Embryonic facial prominence (tissue), 1 donor: ENCODE results near the gene SRCAP.
A peak's percentile ranks its signal among the peaks of the same experiment; 100 is the strongest.

Experiments used
- DNase-seq: peaks from one replicate; pipeline ENCODE4 v3.0.0-alpha.2; 2016; ENCODE audit errors: extremely low spot score

Gene SRCAP

DNA sequence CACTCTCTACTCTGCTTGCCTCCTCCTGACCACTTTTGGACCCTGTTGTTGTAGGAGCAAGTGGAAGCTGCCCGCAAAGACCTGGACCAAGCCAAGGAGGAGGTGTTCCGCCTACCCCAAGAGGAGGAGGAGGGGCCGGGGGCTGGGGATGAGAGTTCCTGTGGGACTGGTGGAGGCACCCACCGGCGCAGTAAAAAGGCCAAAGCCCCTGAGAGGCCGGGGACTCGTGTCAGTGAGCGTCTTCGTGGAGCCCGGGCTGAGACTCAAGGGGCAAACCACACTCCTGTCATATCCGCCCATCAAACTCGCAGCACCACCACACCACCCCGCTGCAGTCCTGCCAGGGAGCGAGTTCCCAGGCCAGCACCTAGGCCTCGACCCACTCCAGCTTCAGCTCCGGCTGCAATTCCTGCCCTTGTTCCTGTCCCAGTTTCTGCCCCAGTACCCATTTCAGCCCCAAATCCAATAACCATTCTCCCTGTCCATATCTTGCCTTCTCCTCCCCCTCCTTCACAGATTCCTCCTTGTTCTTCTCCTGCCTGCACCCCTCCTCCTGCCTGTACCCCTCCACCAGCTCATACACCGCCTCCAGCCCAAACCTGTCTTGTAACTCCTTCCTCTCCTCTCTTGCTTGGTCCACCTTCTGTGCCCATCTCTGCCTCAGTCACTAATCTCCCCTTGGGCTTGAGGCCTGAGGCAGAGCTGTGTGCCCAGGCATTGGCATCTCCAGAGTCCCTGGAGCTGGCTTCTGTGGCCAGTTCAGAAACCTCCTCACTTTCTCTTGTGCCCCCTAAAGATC lies 38.2 kb downstream of the SRCAP start:
- no peak for DNase-seq

DNA sequence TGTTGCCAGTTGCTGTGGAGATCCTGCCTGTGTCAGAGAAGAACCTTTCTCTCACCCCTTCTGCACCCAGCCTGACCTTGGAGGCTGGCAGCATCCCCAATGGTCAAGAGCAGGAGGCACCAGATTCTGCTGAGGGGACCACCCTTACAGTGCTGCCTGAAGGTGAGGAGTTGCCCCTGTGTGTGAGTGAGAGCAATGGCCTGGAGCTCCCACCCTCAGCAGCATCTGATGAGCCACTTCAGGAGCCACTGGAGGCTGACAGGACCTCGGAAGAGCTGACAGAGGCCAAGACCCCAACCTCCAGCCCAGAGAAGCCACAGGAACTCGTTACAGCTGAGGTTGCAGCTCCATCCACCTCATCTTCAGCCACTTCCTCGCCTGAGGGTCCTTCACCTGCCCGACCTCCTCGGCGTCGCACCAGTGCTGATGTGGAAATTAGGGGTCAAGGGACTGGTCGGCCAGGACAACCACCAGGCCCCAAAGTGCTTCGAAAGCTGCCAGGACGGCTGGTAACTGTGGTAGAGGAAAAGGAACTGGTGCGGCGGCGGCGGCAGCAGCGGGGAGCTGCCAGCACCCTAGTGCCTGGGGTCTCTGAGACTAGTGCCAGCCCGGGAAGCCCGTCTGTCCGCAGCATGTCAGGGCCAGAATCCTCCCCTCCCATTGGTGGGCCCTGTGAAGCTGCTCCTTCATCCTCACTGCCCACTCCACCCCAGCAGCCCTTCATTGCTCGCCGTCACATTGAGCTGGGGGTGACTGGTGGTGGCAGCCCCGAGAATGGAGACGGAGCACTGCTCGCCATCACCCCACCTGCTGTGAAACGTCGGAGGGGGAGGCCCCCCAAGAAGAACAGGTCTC lies 39.0 kb downstream of the SRCAP start:
- DNase-seq = no peak

DNA sequence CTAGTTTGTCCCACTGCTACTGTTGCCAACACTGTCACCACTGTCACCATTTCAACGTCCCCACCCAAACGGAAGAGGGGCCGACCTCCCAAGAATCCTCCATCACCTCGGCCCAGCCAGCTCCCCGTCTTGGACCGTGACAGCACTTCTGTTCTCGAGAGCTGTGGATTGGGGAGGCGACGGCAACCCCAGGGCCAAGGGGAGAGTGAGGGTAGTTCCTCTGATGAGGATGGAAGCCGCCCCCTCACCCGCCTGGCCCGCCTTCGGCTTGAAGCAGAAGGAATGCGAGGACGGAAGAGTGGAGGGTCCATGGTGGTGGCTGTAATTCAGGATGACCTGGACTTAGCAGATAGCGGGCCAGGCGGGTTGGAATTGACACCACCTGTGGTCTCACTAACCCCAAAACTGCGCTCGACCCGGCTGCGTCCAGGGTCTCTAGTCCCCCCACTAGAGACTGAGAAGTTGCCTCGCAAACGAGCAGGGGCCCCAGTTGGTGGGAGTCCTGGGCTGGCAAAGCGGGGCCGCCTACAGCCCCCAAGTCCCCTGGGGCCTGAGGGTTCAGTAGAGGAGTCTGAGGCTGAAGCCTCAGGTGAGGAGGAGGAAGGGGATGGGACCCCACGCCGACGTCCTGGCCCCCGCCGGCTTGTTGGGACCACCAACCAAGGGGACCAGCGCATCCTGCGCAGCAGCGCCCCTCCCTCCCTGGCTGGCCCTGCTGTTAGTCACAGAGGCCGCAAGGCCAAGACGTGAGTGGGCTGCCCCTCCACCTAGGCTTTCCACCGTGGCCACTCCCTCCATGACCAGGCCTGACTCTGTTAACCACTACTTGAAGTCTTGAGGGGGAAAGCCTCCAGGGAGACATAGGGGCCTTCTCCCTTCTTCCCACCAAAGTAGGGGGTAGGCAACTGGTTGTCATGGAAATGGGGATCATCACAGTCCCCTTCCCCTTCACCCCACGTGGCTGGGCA lies 40.3 kb downstream of the SRCAP start:
- DNase-seq = no peak

DNA sequence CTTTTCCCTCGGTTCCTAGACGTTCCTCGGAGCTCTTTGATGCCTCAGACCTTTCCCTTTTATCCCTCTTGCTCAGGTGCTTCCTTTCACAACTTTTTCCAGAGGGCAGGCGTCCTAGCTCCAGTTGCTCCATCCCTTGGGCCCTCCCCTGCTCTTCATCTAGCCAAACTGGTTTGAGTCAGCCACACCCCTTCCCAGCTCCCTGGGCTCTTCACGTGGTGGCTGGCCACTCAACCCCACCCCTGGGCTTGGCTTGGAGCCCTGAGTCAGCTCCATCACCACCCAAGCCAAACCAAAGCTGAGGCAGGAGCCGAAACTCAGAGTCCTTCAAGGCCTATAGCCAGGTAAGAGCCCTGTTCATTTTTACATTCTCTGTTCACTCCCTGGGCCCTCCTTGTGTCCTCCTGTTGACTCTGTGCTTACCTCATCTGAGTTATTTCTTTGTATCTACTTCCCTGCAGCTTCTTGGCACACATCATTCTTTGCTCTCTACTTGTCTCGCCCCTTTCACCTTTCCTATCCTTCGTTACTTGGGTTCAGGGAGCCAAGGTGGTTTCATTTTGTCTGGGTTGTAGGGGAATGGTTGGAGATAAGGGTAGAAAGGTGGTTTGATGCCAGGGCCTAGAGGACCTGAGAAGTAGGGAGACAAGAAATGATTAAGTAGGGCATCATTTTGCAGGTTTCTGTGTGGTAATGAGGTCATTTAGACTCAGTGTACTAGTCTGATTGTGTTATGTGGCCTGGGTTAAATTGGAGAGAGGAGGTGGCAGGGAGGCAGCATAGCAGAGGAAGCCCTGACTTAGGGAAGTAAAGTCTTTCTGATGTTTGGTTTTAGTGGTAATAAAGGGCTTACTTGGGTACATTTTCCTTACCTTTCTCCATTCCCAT lies 41.6 kb downstream of the SRCAP start:
- DNase-seq = no peak

DNA sequence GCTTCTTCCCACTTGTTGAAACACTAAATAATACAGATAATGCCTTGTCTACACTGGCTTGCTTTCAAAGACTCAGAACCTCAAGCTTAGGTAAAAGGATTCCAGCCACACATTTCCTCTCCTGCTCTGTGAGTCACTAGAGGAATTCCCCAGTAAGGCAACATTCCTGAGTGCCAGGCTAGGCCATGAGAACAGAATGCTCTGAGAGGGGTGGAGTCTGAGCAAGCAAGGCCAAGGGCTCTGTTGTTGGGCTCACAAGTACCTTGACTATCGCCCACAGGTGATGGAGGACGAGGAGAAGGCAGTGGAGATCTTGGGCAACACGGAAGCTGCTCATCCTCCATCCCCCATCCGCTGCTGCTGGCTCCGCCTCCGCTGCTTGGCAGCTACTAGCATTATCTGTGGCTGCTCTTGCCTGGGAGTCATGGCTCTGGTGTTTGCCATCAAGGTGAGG lies 42.5 kb downstream of the SRCAP start:
- DNase-seq = no peak

DNA sequence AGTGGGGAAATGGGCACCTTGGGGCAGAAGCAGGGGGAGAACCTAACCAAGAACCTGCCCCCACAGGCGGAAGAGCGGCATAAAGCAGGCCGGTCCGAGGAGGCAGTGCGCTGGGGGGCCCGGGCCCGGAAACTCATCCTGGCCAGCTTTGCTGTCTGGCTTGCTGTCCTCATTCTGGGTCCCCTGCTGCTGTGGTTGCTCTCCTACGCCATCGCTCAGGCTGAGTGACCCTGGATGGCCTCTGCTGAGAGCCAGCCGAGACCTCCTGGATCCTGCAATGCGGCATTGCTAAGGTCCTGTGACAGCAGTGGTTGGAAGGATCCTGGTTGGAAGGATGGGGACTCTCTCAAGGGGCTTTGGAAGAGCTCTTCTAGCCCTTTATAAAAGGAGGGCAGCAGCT lies 44.7 kb downstream of the SRCAP start:
- DNase-seq = no peak

DNA sequence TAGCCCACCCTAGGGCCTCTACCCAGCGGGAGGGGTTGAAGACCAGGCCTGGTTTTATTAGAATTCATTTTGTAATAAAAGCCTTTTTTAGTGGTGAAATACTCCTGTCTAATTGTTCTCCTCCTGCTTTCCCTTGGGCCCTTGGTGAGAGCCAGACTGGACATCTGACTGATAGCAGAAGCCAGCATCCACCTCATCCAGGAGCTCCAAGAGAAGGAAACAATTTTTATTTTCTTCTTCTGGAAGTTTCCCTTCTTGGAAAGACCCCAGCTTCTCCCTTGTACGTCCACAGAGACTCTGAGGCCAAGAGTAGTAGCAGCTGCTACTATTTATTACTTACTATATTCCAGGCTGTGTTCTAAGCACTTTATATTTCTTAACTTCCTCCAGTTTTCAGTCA lies 45.2 kb downstream of the SRCAP start:
- DNase-seq = no peak

DNA sequence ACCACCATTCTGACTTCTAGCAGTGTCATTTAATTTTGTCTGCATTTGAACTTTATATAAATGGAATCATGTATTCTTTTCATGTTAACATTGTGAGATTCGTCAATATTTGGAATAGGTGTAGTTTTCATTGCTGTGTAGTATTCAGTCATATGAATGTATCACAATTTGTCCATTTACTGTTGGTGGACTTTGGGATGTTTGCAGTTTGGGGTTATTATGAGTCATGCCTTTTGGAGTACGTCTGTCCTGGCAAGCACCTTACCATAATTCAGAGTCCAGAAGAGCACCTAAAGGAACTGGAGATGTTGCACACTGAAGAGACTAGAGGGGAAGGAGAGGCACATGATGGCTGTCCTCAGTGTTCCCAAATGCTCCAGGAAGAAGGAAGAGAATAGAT lies 46.1 kb downstream of the SRCAP start:
- DNase-seq = no peak

DNA sequence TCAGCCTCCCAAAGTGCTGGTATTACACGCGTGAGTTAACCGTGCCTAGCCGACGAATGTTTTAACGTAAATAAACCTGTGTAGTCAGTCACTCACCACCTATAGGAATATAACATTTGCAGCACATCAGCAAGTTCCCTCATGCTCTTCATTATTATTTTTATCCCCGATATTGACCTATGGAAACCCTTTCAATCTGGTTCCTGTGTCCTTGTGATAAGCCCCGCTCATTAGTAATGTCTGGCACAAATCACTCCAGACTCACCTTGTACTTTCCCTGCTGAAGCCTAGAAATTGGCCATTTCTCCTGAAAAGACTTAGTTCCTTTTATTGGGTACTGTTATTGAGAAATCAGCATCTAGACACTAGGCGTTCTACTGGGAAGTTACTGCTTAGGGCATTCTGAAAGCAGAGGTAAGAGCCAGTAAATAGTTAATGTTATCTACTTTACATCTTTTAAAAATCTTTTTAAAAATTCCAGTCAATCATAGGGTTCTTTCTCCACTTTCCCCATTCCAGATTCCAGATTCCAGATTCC lies 47.7 kb downstream of the SRCAP start:
- no peak for DNase-seq

DNA sequence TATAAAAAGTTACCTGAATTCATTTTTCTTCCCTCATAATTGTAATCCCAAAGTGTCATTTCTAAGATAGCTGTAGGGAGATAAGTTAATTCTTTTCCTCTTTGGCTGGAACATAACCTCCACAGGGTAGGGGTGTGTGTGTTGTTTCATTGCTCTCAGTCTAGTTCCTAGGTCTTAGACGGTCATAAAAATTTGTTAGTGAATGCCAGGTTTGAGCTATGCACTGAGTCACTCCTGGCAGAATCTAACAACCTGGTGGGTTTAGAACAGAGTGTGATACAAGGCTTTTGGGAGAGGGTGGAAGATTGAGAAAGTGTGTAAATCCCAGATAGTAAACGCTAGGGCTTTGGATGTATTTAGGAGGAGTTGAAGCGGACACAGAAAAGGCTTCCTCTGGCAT lies 48.4 kb downstream of the SRCAP start:
- no peak for DNase-seq

DNA sequence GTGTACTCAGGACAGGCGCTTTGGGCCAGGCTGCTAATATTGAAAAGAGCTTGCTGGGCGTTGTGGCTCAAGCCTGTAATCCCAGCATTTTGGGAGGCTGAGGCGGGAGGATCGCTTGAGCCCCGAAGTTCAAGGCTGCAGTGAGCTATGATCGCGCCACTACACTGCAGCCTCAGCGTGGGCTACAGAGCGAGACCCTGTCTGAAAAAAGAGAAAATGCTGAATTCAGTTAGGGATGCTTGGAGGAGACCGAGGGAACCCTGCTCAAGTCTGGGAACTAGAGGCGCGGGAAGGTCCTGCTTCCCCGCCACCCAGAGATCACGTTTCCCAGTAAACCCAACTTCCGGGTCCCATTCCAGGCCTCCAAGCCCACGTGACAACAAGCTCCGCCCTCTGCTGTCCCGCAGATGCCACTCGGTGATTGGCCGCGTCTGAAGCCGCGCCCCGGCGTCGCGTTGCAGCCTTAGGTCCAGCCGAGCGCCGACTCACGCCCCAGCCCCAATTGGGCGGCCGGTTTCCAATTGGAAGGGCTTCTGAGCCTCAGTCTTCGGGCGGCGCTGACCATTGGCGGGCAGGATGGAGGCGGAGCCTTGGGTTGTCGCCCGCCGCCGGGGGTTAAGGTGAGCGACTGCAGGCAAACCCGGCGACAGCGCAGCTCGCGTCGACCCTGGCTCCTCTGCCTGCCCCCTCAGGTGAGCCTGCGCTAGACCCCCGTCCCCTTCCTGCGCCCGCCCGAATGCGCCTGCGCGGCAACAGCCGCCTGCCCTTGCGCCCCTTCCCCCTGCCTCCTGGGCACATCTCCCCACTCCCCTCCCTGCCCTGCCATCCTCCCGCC lies 49.0 kb downstream of the SRCAP start, which contains the start of gene PHKG2:
Gene PHKG2 (plus strand): TSS at position 627 of the 835 bp plus-strand sequence. CDS start 396 bp downstream, outside the sequence.
- DNase-seq = peak; percentile 96

DNA sequence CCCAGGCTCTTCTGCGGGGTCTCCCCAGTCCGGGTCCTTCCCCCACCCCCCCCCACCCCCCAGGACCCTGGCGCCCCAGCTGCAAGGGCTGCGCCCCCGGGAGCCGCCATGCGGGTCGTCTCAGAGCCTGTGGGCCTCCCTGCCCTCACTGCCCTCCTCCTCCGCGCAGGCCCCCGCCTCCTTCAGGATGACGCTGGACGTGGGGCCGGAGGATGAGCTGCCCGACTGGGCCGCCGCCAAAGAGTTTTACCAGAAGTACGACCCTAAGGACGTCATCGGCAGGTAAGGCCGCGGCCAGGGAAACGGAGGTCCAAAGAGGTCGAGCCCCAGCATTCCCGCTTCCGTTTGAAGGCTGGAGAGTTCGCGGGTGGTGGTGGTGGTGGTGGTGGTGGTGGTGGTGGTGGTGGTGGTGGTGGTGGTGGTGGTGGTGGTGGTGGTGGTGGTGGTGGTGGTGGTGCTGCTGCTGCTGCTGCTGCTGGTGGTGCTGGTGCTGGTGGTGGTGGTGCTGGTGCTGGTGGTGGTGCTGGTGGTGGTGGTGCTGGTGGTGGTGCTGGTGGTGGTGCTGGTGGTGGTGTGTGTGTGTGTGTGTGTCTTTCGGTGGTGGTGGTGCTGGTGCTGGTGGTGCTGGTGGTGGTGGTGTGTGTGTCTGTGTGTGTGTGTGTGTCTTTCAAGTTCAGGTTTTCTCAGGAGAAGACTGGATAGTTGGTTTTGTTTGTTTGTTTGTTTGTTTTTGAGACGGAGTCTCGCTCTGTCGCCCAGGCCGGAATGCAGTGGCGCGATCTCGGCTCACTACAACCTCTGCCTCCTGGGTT lies 49.9 kb downstream of the SRCAP start:
- DNase-seq = no peak

DNA sequence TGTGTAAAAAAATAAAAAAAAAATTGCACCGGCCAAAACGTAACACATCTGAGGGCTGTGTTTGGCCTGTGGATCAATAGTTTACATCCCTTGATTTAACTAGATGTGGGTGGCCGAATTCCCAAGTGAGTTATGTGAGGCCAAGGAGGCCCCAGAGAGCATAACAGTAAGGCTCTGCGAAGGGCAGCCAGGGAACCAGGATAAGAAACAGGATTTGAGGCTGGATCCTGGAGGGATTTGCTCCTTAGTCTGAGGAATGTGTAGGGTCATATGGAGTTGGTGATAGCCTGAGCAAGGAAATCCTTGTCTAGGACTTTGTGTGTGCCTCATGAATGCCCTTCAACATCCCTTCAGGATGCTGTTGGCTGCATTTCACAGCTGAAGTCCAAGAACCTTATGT lies 51.2 kb downstream of the SRCAP start:
- DNase-seq = no peak

DNA sequence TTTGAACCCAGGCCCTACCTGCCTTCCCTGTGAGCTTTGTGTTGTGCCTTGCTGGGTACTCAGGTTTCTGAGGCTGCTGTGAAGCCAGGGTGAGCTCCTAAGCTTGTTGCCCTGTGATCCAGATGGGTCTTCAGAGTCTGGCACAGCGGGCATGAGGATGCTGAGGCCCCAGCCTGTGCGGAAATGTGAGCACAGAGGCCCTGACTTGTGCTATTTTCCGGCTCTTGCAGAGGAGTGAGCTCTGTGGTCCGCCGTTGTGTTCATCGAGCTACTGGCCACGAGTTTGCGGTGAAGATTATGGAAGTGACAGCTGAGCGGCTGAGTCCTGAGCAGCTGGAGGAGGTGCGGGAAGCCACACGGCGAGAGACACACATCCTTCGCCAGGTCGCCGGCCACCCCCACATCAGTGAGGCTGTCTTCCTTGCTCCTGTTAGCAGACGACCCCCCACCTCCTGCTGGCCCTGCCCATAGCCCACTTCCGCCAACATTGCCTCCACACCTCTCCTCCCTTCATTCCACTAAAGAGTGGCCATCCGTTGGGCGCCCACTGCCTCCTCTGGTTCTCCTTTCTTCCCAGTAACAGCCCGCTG lies 52.0 kb downstream of the SRCAP start:
- no peak for DNase-seq

DNA sequence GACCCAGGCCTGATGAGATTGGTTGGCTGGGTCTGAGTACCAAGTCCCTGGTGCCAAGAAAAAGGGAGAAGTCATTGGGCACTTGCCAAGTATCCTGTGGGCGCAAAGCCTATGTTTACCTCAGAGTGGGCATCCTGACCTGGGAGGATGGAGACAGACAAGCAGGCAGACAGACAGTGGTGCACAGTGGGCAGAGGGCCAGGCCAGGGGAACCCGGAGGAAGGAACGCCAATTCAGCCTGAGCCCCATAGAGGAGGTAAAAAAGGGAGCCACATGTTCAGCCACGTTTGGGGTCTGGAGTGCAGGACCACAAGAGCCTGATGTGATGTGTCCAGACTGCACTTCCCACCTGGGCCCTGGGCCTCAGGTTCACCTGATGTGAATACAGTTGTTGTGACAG lies 54.6 kb downstream of the SRCAP start:
- DNase-seq = no peak

DNA sequence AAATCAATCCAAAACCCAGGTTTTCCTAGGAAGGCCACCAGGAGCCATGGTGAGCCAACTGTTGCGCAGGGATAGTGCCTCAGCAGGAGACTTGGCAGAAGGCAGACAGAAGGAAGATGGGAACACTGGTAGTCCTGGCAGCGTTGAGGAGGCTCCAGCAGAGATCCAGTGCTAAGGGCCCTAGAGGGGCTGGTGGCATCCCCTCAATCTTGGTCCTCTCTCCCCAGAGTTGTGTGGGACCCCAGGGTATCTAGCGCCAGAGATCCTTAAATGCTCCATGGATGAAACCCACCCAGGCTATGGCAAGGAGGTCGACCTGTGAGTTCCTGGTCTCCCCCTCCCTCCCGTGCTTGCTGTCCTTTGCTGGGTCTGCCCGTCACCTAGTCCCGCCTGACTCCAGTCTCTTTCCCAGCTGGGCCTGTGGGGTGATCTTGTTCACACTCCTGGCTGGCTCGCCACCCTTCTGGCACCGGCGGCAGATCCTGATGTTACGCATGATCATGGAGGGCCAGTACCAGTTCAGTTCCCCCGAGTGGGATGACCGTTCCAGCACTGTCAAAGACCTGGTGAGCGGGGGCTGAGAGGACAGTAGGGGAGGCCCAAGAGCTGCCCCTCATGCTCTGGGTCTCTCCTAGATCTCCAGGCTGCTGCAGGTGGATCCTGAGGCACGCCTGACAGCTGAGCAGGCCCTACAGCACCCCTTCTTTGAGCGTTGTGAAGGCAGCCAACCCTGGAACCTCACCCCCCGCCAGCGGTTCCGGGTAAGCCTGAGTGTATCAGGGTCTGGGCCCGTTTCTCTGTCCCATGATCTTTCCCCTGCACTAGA lies 57.2 kb downstream of the SRCAP start:
- no peak for DNase-seq

DNA sequence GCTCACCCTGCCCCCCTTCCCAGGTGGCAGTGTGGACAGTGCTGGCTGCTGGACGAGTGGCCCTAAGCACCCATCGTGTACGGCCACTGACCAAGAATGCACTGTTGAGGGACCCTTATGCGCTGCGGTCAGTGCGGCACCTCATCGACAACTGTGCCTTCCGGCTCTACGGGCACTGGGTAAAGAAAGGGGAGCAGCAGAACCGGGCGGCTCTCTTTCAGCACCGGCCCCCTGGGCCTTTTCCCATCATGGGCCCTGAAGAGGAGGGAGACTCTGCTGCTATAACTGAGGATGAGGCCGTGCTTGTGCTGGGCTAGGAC lies 57.8 kb downstream of the SRCAP start:
- no peak for DNase-seq

DNA sequence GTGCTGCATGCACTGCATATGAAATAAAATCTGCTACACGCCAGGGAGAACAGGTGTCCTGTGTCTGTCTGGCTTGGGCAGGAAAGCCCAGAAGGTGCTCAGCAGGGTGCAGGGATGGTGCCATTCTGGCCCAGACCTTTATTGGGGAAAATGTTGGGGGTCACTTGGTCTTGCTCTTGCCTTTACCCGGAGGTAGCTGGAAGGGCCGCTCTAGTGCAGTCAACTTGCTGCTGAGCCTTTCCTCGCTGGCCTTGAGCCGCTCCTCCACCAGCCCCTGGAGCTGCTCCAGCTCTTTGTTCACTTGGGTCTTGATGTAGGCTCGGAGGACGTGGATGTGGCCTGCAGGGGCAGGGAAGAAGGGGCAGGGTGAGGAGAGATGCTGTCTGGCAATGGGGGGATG lies 58.3 kb downstream of the SRCAP start:
- no peak for DNase-seq
